Stimulated activated naive B cell treated with anti-CD40 and anti-IgM and Interleukin-4, amounts not matched to agents 10 μg/mL and 1 μg/mL and 100 μg/mL, for 72 hours (primary cell): ENCODE data around the gene RFK.
A peak's percentile ranks its signal among the peaks of the same experiment; 100 is the strongest.

Experiments
- ATAC-seq, 2 donors: fragments of 150-1000 bp; cut with Tn5 transposase; replicated peaks; 2 replicates each; pipeline ENCODE4 v1.10.0; 2021; ENCODE audit warnings: moderate library complexity in 1 of 2
- DNase-seq: peaks from one replicate; pipeline ENCODE4 v3.0.0; 2021
- H3K27ac Mint-ChIP-seq: one replicate; pipeline ENCODE4 v1.8.0; 2022; ENCODE audit warnings: mild to moderate bottlenecking, mixed read lengths
- H3K27me3 Mint-ChIP-seq, 2 donors: one replicate each; pipeline ENCODE4 v1.8.0; 2022; ENCODE audit warnings: mixed read lengths in 2 of 2
- H3K36me3 Mint-ChIP-seq, 2 donors: one replicate each; pipeline ENCODE4 v1.8.0; 2022; ENCODE audit warnings: mixed read lengths in 2 of 2, mild to moderate bottlenecking in 1 of 2
- H3K4me1 Mint-ChIP-seq, 2 donors: one replicate each; pipeline ENCODE4 v1.8.0; 2022; ENCODE audit warnings: mixed read lengths in 2 of 2, mild to moderate bottlenecking in 1 of 2
- H3K4me3 Mint-ChIP-seq, 2 donors: one replicate each; pipeline ENCODE4 v1.8.0; 2022; ENCODE audit warnings: mild to moderate bottlenecking in 2 of 2, mixed read lengths in 2 of 2, moderate library complexity in 1 of 2
- H3K9me3 Mint-ChIP-seq, 2 donors: one replicate each; pipeline ENCODE4 v1.8.0; 2022; ENCODE audit warnings: mixed read lengths in 2 of 2, mild to moderate bottlenecking in 1 of 2

The RFK gene

GRCh38 chr9:76352026-76352620, 42.1 kb downstream of the RFK start:
- H3K4me1 Mint-ChIP-seq: peaks cover 0 to 11% of the 10 kb centered on the region in 2 donors
- no peak for ATAC-seq
- peaks cover 8 to 14% of the 10 kb centered on the region in 2 donors for H3K27me3 Mint-ChIP-seq

GRCh38 chr9:76351006-76351405, 43.2 kb downstream of the RFK start:
- no peak for DNase-seq
- peak; percentile 83 to 88 for ATAC-seq
- H3K27me3 Mint-ChIP-seq: peaks cover 11 to 17% of the 10 kb centered on the region in 2 donors
- H3K9me3 Mint-ChIP-seq: peaks cover 0 to 2% of the 10 kb centered on the region in 2 donors
- H3K36me3 Mint-ChIP-seq: peaks cover 3 to 4% of the 10 kb centered on the region in 2 donors
- peak overlapping the region; percentile 90 for H3K27ac Mint-ChIP-seq
- H3K4me3 Mint-ChIP-seq: peak overlapping the region in 1 of 2 donors; percentile 54
- H3K4me1 Mint-ChIP-seq: peaks cover 0 to 11% of the 10 kb centered on the region in 2 donors

More at GRCh38 chr9:76352026-76352620, 42.1 kb downstream of the RFK start:
- Mint-ChIP-seq H3K4me3 (no peak overlapping the region), H3K36me3 (peaks cover 3 to 4% of the 10 kb centered on the region in 2 donors), H3K27ac (no peak overlapping the region), H3K9me3 (peaks cover 0 to 2% of the 10 kb centered on the region in 2 donors)
- no peak for DNase-seq

- peaks cover 3 to 4% of the 10 kb centered on the region in 2 donors for H3K36me3 Mint-ChIP-seq
- ATAC-seq: no peak
- H3K9me3 Mint-ChIP-seq: peaks cover 0 to 2% of the 10 kb centered on the region in 2 donors
- no peak overlapping the region for H3K4me3 Mint-ChIP-seq
- no peak for DNase-seq
- peaks cover 0 to 11% of the 10 kb centered on the region in 2 donors for H3K4me1 Mint-ChIP-seq
- no peak overlapping the region for H3K27ac Mint-ChIP-seq
- peaks cover 14 to 17% of the 10 kb centered on the region in 2 donors for H3K27me3 Mint-ChIP-seq
These were observed 44.4 kb downstream of the RFK start for GRCh38 chr9:76349865-76350264.

- ATAC-seq (no peak), DNase-seq (no peak)
- H3K27ac Mint-ChIP-seq: no peak overlapping the region
- peaks cover 0 to 5% of the 10 kb centered on the region in 2 donors for H3K9me3 Mint-ChIP-seq
- peaks cover 0 to 1% of the 10 kb centered on the region in 2 donors for H3K36me3 Mint-ChIP-seq
- H3K4me3 Mint-ChIP-seq: no peak overlapping the region
- peaks cover 27 to 33% of the 10 kb centered on the region in 2 donors for H3K27me3 Mint-ChIP-seq
- no peaks in the 10 kb centered on the region for H3K4me1 Mint-ChIP-seq
These were observed 51.4 kb downstream of the RFK start for GRCh38 chr9:76342858-76343257.

- no peak for ATAC-seq
- H3K27me3 Mint-ChIP-seq: peaks cover 27 to 33% of the 10 kb centered on the region in 2 donors
- DNase-seq: no peak
- peaks cover 0 to 5% of the 10 kb centered on the region in 2 donors for H3K9me3 Mint-ChIP-seq
- no peaks in the 10 kb centered on the region for H3K4me1 Mint-ChIP-seq
- H3K4me3 Mint-ChIP-seq: no peak overlapping the region
- peaks cover 0 to 1% of the 10 kb centered on the region in 2 donors for H3K36me3 Mint-ChIP-seq
- H3K27ac Mint-ChIP-seq: no peak overlapping the region
These were observed 52.0 kb downstream of the RFK start for GRCh38 chr9:76342201-76342600.

- DNase-seq: no peak
- H3K36me3 Mint-ChIP-seq: peaks cover 0 to 1% of the 10 kb centered on the region in 2 donors
- peaks cover 0 to 5% of the 10 kb centered on the region in 2 donors for H3K9me3 Mint-ChIP-seq
- peaks cover 23 to 33% of the 10 kb centered on the region in 2 donors for H3K27me3 Mint-ChIP-seq
- H3K27ac Mint-ChIP-seq: no peak overlapping the region
- no peak overlapping the region for H3K4me3 Mint-ChIP-seq
- no peak for ATAC-seq
- no peaks in the 10 kb centered on the region for H3K4me1 Mint-ChIP-seq
These were observed 52.6 kb downstream of the RFK start for GRCh38 chr9:76341616-76342015.

GRCh38 chr9:76338418-76338817, 55.8 kb downstream of the RFK start:
- DNase-seq (no peak), ATAC-seq (no peak)
- H3K27ac Mint-ChIP-seq: no peak overlapping the region
- H3K4me3 Mint-ChIP-seq: no peak overlapping the region
- no peaks in the 10 kb centered on the region for H3K4me1 Mint-ChIP-seq
- peaks cover 0 to 1% of the 10 kb centered on the region in 2 donors for H3K36me3 Mint-ChIP-seq
- H3K27me3 Mint-ChIP-seq: peaks cover 20 to 28% of the 10 kb centered on the region in 2 donors
- no peaks in the 10 kb centered on the region for H3K9me3 Mint-ChIP-seq

- DNase-seq (no peak), ATAC-seq (peak; percentile 31 to 39)
- Mint-ChIP-seq H3K27me3 (peaks cover 15% of the 10 kb centered on the region in 2 donors), H3K36me3 (peaks cover 0 to 1% of the 10 kb centered on the region in 2 donors), H3K9me3 (no peaks in the 10 kb centered on the region), H3K4me1 (no peaks in the 10 kb centered on the region), H3K27ac (no peak overlapping the region), H3K4me3 (no peak overlapping the region)
These were observed 58.2 kb downstream of the RFK start for GRCh38 chr9:76336027-76336426.
